ENCODE results near the gene ZNF628.

The ZNF628 gene

GRCh38 chr19:55516878-55517620 is 40.6 kb downstream of the ZNF628 start (continued):
- TF ChIP-seq CTCF (tag by site-specific recombination; IDR thresholded peaks at IDR 0.05) (peak; percentile 97), ZNF2 (tag by site-specific recombination; IDR thresholded peaks at IDR 0.05) (0 out of 2 replicates have a peak, but pooled peaks have one; percentile 58), ZNF785 (tag by site-specific recombination; IDR thresholded peaks at IDR 0.05) (no peak), ZNF121 (tag by site-specific recombination; IDR thresholded peaks at IDR 0.05) (no peak), PRDM4 (tag by site-specific recombination; IDR thresholded peaks at IDR 0.05) (no peak), ZNF76 (tag by site-specific recombination; IDR thresholded peaks at IDR 0.05; ENCODE audit: borderline replicate concordance, low read depth) (no peak)

GRCh38 chr19:55519451-55520311 is 43.3 kb downstream of the ZNF628 start:
- no peak overlapping the region for H3K4me3 ChIP-seq (ENCODE audit: low read depth, low read length)
- no peaks in the 10 kb centered on the region for H3K4me1 ChIP-seq (ENCODE audit: control insufficient read depth, insufficient read depth, low read length)
- POLR2A ChIA-PET: interaction anchor here (0.5 kb wide), 2 partner anchors 13 to 80 kb away, joined by 3 to 4 read pairs; partner anchors contain the start of gene FIZ1
- H3K36me3 ChIP-seq (ENCODE audit: control insufficient read depth in 2 of 2, insufficient read depth in 1 of 2, low read length in 2 of 2): no peaks in the 10 kb centered on the region
- H3K9me3 ChIP-seq (ENCODE audit: control insufficient read depth, insufficient read depth, low read depth, low read length): no peaks in the 10 kb centered on the region
- CTCF ChIA-PET: interaction anchor here (0.6 to 1.3 kb wide), 6 partner anchors 16 to 113 kb away, joined by 3 to 17 read pairs (median 4); partner anchors contain the start of genes SBK2, ZNF784 and ZNF865
- H3K27ac ChIP-seq (ENCODE audit: extremely low read depth, low read depth, low read length): no peak overlapping the region
- TF ChIP-seq ZNF114 (tag by site-specific recombination; IDR thresholded peaks at IDR 0.05) (peak; percentile 90; the same call in 1 of the 2 replicates), ZNF792 (tag by site-specific recombination; IDR thresholded peaks at IDR 0.05) (peak; percentile 86; the same call in 1 of the 2 replicates), ZNF510 (tag by site-specific recombination; IDR thresholded peaks at IDR 0.05; ENCODE audit: insufficient replicate concordance) (no peak), BCL11A (tag by site-specific recombination; IDR thresholded peaks at IDR 0.05; ENCODE audit: low read depth) (0 out of 2 replicates have a peak, but pooled peaks have one; percentile 10), BCL11B (tag by site-specific recombination; IDR thresholded peaks at IDR 0.05; ENCODE audit: low read depth) (peak; percentile 61; the same call in 1 of the 2 replicates), ZNF76 (tag by site-specific recombination; IDR thresholded peaks at IDR 0.05; ENCODE audit: borderline replicate concordance, low read depth) (peak; percentile 31; the same call in 1 of the 2 replicates), ZNF670 (tag by site-specific recombination; IDR thresholded peaks at IDR 0.05; ENCODE audit: low read depth) (no peak), MYNN (tag by site-specific recombination; IDR thresholded peaks at IDR 0.05; ENCODE audit: borderline replicate concordance) (no peak), ZSCAN23 (tag by site-specific recombination; IDR thresholded peaks at IDR 0.05) (peak; percentile 60; the same call in 1 of the 2 replicates), ZSCAN18 (tag by site-specific recombination; IDR thresholded peaks at IDR 0.05) (no peak; the same call in 1 of the 2 replicates), ZNF621 (tag by site-specific recombination; IDR thresholded peaks at IDR 0.05) (0 out of 2 replicates have a peak, but pooled peaks have one; percentile 40), ZNF280D (tag by site-specific recombination; IDR thresholded peaks at IDR 0.05) (peak; percentile 76; the same call in 1 of the 2 replicates), YY1 (tag by site-specific recombination; IDR thresholded peaks at IDR 0.05) (no peak), ZNF571 (tag by site-specific recombination; IDR thresholded peaks at IDR 0.05) (peak; percentile 77; the same call in 1 of the 2 replicates), OSR2 (tag by site-specific recombination; IDR thresholded peaks at IDR 0.05) (peak; percentile 61; the same call in 1 of the 2 replicates), MZF1 (tag by site-specific recombination; IDR thresholded peaks at IDR 0.05; ENCODE audit: borderline replicate concordance) (no peak), ZNF658 (tag by site-specific recombination; IDR thresholded peaks at IDR 0.05) (peak; percentile 12; the same call in 1 of the 2 replicates), GLIS1 (tag by site-specific recombination; IDR thresholded peaks at IDR 0.05) (0 out of 2 replicates have a peak, but pooled peaks have one; percentile 6), SP3 (tag by site-specific recombination; IDR thresholded peaks at IDR 0.05) (peak; percentile 42; the same call in 1 of the 2 replicates)

All from HEK293 (cell line).